GM15510 (cell line): ENCODE results near the gene CDC20B.

Source experiments
- POLR2A ChIP-seq: IDR thresholded peaks from 3 replicates; pipeline ENCODE4 v1.6.1; 2011; ENCODE audit warnings: borderline replicate concordance; ENCODE audit not compliant: insufficient read length; ENCODE audit errors: extremely low read depth

CDC20B gene

GRCh38 chr5:55172937-55173686, at the start of gene CDC20B:
Gene CDC20B (minus strand): TSS chr5:55173177. CDS start chr5:55173000, 177 bp downstream.
- no peak for TF ChIP-seq POLR2A

DNA sequence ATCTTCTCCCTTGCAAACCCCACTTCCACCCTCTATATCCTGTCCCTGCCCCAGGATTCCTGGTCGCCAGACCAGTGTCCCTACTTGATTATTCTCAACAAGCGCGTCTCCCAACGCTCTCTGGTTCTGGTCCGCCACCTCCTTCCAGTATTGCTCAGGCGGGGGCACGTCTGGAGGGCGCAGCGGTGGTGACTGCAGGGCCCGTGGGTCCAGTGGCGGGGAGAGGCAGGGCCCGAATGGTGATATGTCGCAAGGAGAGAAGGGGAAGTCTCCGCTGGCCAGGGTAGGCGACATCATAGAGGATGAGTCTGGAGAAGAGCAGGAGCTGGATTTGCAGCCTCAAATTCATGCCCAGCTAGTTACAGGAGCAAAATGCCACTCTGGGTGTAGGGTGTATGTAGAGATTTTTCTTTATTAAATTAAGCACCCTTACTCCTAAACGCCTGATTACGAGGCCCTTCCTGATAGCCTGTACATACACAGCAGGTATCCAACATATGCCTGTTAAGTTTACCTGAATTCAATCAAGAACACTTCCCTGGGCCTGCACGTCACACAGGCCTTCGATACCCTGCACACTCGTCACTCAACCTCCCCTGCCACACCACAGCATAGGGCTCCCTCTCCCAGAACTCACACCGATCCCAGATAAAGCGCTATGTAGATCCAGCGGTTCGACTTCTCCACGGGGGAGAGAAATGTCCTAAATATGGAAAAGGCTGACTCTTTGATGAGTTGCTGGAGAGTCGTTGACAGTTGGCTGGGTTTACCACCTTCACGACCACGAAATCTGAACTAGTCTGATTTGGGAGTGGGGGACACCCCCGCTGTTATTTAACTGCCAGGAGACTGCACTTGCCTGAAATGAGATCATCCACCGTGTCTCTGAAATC, 49.4 kb upstream of the CDC20B start:
- TF ChIP-seq POLR2A, result no peak

GRCh38 chr5:55220433-55221185, 47.6 kb upstream of the CDC20B start:
- TF ChIP-seq POLR2A, result no peak

GRCh38 chr5:55219770-55220169, 46.8 kb upstream of the CDC20B start:
- TF ChIP-seq POLR2A, result no peak

DNA sequence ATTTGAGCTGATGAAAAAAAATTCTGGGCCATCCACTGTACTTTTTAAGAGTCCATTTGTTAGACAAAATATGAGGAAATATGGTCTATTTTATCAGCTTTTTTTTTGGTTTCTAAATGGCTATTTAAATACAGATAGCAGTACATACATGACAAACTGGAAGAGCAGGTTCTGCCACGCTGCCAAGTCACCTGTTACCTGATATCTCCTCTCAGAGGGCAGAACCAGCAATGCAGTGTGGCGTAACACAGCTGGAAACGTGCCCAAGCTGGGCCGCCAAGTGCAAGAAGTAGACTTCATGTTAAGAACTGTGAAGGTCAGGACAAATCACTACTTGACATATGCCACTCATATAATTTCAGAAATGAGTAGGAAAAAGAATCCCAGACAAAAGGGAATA, 46.0 kb upstream of the CDC20B start:
- no peak for TF ChIP-seq POLR2A

DNA sequence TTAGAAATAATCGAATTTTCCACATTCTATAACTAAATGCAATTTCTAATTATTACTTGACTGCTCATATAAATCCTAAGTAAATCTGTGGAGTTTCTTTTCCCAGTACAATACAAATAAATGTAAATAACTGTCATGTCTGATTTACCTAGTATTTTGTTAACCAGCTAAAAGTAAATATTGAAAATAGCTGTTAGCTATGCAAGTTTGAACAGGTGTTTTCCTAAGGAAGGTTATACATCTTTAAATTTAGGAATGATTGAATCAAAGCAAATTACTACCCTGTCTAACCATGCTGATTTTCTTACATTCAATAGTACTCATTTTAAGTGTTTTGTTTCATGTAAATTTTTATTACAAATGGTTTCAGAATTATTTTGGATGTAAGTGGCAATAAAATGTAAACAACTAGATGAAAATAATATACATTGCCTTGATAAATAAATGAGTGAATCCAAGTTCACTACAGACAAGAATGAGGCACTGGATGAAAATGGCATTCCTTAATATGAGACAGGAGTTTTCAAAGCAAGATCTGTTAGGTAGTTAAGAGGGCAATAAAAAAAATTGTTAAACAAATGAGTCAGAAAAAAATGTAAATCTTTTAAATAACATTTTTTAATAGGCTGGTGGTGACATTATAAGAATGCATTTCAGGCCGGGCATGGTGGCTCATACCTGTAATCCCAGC, 38.4 kb upstream of the CDC20B start:
- no peak for TF ChIP-seq POLR2A

DNA sequence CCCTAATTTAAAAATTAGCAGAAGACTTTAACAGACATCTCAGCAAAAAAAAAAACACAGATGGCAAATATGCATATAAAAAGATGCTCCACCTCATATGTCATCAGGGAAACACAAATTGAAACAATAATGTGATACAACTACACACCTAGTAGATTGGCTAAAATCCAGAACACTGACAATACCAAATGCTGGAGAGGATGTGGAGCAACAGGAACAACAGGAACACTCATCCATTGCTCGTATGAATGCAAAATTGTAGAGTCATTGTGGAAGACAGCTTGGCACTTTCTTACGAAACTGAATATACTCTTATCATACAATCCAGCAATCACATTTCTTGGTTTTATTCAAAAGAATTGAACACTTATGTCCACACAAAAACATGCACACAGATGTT, 32.0 kb upstream of the CDC20B start:
- no peak for TF ChIP-seq POLR2A

DNA sequence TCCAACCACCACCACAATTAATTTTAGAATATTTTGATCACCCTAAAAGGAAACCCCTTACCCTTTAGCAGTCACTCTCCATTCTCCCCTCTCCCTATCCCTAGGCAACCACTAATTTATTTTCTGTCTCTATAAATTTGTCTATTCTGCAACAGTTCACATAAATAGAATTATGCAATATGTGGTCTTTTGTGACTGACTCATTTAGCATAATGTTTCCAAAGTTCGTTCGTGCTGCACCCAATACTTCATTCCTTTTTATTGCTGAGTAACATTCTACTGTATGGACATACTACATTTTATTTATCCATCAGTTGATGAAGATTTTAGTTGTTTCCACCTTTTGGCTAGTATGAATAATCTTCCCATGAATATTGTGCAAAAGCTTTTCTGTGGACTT, 18.2 kb upstream of the CDC20B start:
- no peak for TF ChIP-seq POLR2A

GRCh38 chr5:55188656-55189540, 15.9 kb upstream of the CDC20B start:
- TF ChIP-seq POLR2A, result no peak

GRCh38 chr5:55187370-55187769, 14.4 kb upstream of the CDC20B start:
- no peak for TF ChIP-seq POLR2A

DNA sequence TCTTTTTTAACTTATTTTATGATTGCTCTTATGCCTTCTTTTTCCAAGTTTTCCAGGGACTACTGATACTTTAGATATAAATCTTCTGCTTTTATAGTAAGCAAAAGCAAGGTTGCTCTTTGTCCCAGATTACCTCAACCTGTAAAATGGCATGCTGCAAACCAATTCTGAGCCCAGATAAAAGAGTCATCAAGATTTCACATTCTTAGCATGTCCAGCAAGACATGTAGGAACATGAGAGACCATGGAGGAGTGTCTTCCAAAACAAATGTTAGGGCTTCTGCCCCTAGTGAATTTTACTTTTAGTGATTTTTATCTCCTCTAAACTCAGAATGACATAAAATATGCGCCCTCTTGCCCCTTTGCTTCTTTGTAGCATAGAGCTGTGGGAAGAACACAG, 7.0 kb upstream of the CDC20B start:
- TF ChIP-seq POLR2A, result no peak

DNA sequence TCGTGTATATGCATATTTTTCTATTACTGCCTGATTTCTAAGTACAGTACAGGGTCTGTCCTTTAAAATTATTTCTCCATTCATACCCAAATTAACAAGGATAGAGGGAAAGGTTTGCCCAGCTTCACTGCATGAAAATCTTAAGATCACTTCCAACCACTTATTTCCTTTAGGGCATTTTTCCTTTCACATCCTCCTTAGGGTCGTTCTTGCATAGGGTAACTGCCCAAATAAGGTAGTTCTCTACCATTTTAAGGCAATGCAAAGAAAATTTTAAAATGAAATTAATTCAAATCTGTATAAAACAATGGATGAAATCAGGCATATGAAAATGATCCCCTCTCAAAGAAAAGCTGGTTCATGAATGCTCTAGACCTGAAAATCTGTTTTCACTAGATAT, 4.1 kb upstream of the CDC20B start:
- TF ChIP-seq POLR2A, result no peak

- TF ChIP-seq POLR2A, result no peak
Observed at GRCh38 chr5:55176176-55176818, 3.3 kb upstream of the CDC20B start.
